HepG2 (cell line): ENCODE data around the gene ETV1. TPM values are rescaled to one million over a fixed set of nuclear protein-coding genes. Genes with fewer than 3 reads are reported as not detected.

ENCODE experiments used
- ATAC-seq: fragments of 200-7000 bp; cut with Tn5 transposase; 3 replicates; pipeline ENCODE4 v1.9.1; 2020; ENCODE audit warnings: mild to moderate bottlenecking, moderate library complexity
- BruUV-seq: library from RNA; stranded (reverse); fragments of 400-500 nt; replicated peaks from 2 replicates; lab custom pipeline; 2021; lab: Mats Ljungman, UMichigan
- CTCF ChIA-PET: fragments of 300-600 bp; formaldehyde crosslinking; extraction: SDS; loops from one replicate; lab custom pipeline; 2021; ENCODE audit warnings: low total read pairs, inconsistent platforms, low intra/inter-chr PET ratio; lab: Yijun Ruan, JAX
- POLR2A ChIA-PET: fragments of 350-600 bp; sonication (Branson Sonifier 250); formaldehyde crosslinking; loops from one replicate; lab custom pipeline; 2020; ENCODE audit warnings: antibody characterized with exemption, inconsistent platforms; lab: Yijun Ruan, JAX
- DNase-seq: peaks from one replicate; pipeline ENCODE4 v3.0.0-alpha.2; 2015; ENCODE audit warnings: low spot score
- FAIRE-seq: peaks from 3 replicates; lab custom pipeline; 2011; peaks lifted over from hg19 to GRCh38; lab: Jason Lieb, UNC
- H2AFZ ChIP-seq: one replicate; pipeline ENCODE4 v1.6.1; 2011; ENCODE audit warnings: low read length, inconsistent platforms
- H3K27ac ChIP-seq: fragments of 300-600 bp; 3 replicates; pipeline ENCODE4 v1.8.0; 2011; ENCODE audit warnings: mixed run types, mild to moderate bottlenecking, mixed read lengths, low read length, inconsistent platforms; ENCODE audit not compliant: insufficient read depth; ENCODE audit errors: extremely low read length
- H3K27me3 ChIP-seq, 2 experiments: fragments of 200-600 bp in 1 of 2; 2 replicates in 1 of 2; 3 replicates in 1 of 2; pipeline versions ENCODE4 v1.6.0 to v1.8.0; 2011; ENCODE audit warnings: low read length in 2 of 2, mild to moderate bottlenecking in 2 of 2, moderate library complexity in 2 of 2, inconsistent platforms in 1 of 2; ENCODE audit not compliant: insufficient read depth in 2 of 2, control insufficient read depth in 1 of 2
- H3K36me3 ChIP-seq, 2 experiments: fragments of 200-600 bp in 1 of 2; replicated peaks in 1 of 2; 2 replicates in 1 of 2; 3 replicates in 1 of 2; pipeline versions ENCODE4 v1.5.1 to v1.8.0; 2011; ENCODE audit warnings: low read length in 2 of 2, inconsistent platforms in 1 of 2; ENCODE audit not compliant: insufficient read depth in 2 of 2, control insufficient read depth in 1 of 2
- H3K4me1 ChIP-seq: 2 replicates; pipeline ENCODE4 v1.5.1; 2012; ENCODE audit warnings: low read length, inconsistent platforms; ENCODE audit not compliant: insufficient read depth
- H3K4me2 ChIP-seq: 2 replicates; pipeline ENCODE4 v1.6.0; 2011; ENCODE audit warnings: low read depth, low read length, inconsistent platforms
- H3K4me3 ChIP-seq, 3 experiments: fragments of 200-600 bp in 1 of 3; sonication (generic), shearing (Covaris generic) in 1 of 3; replicated peaks in 1 of 3; 2 replicates each; pipeline ENCODE4 v1.5.1; 2011 to 2016; ENCODE audit warnings: low read length in 3 of 3, inconsistent platforms in 2 of 3, low read depth in 2 of 3, mild to moderate bottlenecking in 2 of 3, control low read depth in 1 of 3, mixed read lengths in 1 of 3; ENCODE audit not compliant: insufficient read depth in 1 of 3
- H3K79me2 ChIP-seq: one replicate; pipeline ENCODE4 v1.6.1; 2011; ENCODE audit warnings: low read length, inconsistent platforms; ENCODE audit not compliant: insufficient read depth
- H3K9ac ChIP-seq: 2 replicates; pipeline ENCODE4 v1.6.0; 2011; ENCODE audit warnings: mild to moderate bottlenecking, low read depth, low read length, inconsistent platforms; ENCODE audit not compliant: insufficient read depth
- H3K9me3 ChIP-seq: 2 replicates; pipeline ENCODE4 v1.5.1; 2012; ENCODE audit warnings: mild to moderate bottlenecking, low read length
- H4K20me1 ChIP-seq: 2 replicates; pipeline ENCODE4 v1.6.0; 2011; ENCODE audit warnings: inconsistent platforms, mild to moderate bottlenecking, low read length, moderate library complexity; ENCODE audit not compliant: insufficient read depth
- CEBPB ChIP-seq: IDR thresholded peaks from 2 replicates; pipeline ENCODE4 v1.6.1; 2011; ENCODE audit warnings: low read depth, low read length, improper control_type of control experiment, borderline replicate concordance
- EZH2 ChIP-seq: conservative IDR thresholded peaks from 2 replicates; pipeline ENCODE4 v1.6.1; 2012; ENCODE audit warnings: mild to moderate bottlenecking, low read depth, low read length, moderate library complexity
- HINFP ChIP-seq: sonication (generic); formaldehyde crosslinking; IDR thresholded peaks from 2 replicates; pipeline ENCODE4 v1.4.0; 2020; ENCODE audit warnings: low read depth, mild to moderate bottlenecking, missing genetic modification reagents
- MAFF ChIP-seq: IDR thresholded peaks from 2 replicates; pipeline ENCODE4 v1.6.1; 2011; ENCODE audit warnings: low read depth, low read length, improper control_type of control experiment
- MAFK ChIP-seq, 2 experiments: IDR thresholded peaks in 1 of 2; conservative IDR thresholded peaks in 1 of 2; 2 replicates each; pipeline ENCODE4 v1.6.1; 2011; ENCODE audit warnings: improper control_type of control experiment in 2 of 2, low read length in 2 of 2
- MAX ChIP-seq: IDR thresholded peaks from 2 replicates; pipeline ENCODE4 v1.6.1; 2012; ENCODE audit warnings: inconsistent platforms
- MIER2 ChIP-seq: IDR thresholded peaks from 2 replicates; pipeline ENCODE4 v1.6.1; 2016; ENCODE audit warnings: missing biosample characterization, missing genetic modification reagents
- MXD1 ChIP-seq: sonication (generic); formaldehyde crosslinking; IDR thresholded peaks from 2 replicates; pipeline ENCODE4 v1.4.0; 2020; ENCODE audit warnings: mild to moderate bottlenecking, missing genetic modification reagents
- NFE2L2 ChIP-seq: fragments of 150-350 bp; IDR thresholded peaks from 2 replicates; pipeline ENCODE4 v1.6.1; 2014; ENCODE audit warnings: low read length
- POLR2G ChIP-seq: fragments of 200-400 bp; formaldehyde crosslinking; IDR thresholded peaks from 2 replicates; pipeline ENCODE4 v1.6.1; 2018; ENCODE audit warnings: mild to moderate bottlenecking, low read depth, low read length, moderate library complexity
- PRPF4 ChIP-seq: fragments of 200-400 bp; formaldehyde crosslinking; IDR thresholded peaks from 2 replicates; pipeline ENCODE4 v1.6.1; 2016; ENCODE audit warnings: low read length, low read depth; ENCODE audit not compliant: poor library complexity, severe bottlenecking
- RARA ChIP-seq: IDR thresholded peaks from 2 replicates; pipeline ENCODE4 v1.6.1; 2016; ENCODE audit warnings: missing genetic modification reagents, missing compliant biosample characterization
- RFX5 ChIP-seq: IDR thresholded peaks from 2 replicates; pipeline ENCODE4 v1.6.1; 2011; ENCODE audit warnings: low read depth, low read length, improper control_type of control experiment
- SIN3A ChIP-seq: IDR thresholded peaks from 2 replicates; pipeline ENCODE4 v1.6.1; 2011; ENCODE audit warnings: low read depth, mild to moderate bottlenecking, control low read depth, low read length, borderline replicate concordance
- SRSF1 ChIP-seq: fragments of 200-400 bp; formaldehyde crosslinking; optimal IDR thresholded peaks from 2 replicates; pipeline ENCODE3; 2017; ENCODE audit warnings: mild to moderate bottlenecking, low read depth, low read length, moderate library complexity
- TBL1XR1 ChIP-seq: fragments of 150-350 bp; IDR thresholded peaks from 2 replicates; pipeline ENCODE4 v1.6.1; 2014; ENCODE audit warnings: borderline replicate concordance, low read length; ENCODE audit not compliant: partially characterized antibody
- TFDP1 ChIP-seq: IDR thresholded peaks from 2 replicates; pipeline ENCODE4 v1.6.1; 2016; ENCODE audit warnings: missing compliant biosample characterization, missing genetic modification reagents, borderline replicate concordance
- THAP8 ChIP-seq: sonication (generic); formaldehyde crosslinking; IDR thresholded peaks from 2 replicates; pipeline ENCODE4 v1.5.1; 2020; ENCODE audit warnings: missing genetic modification reagents, mild to moderate bottlenecking, borderline replicate concordance
- ZBTB43 ChIP-seq: sonication (generic); formaldehyde crosslinking; conservative IDR thresholded peaks from 2 replicates; pipeline ENCODE4 v1.4.0; 2020; ENCODE audit warnings: missing genetic modification reagents
- ZFY ChIP-seq: sonication (generic); formaldehyde crosslinking; IDR thresholded peaks from 2 replicates; pipeline ENCODE4 v1.4.0; 2020; ENCODE audit warnings: missing genetic modification reagents
- ZKSCAN8 ChIP-seq: IDR thresholded peaks from 2 replicates; pipeline ENCODE4 v1.6.1; 2016; ENCODE audit warnings: borderline replicate concordance, missing genetic modification reagents, missing compliant biosample characterization
- WGBS: methylation state at CpG from one replicate; pipeline ENCODE4 v1.1.6; 2017; ENCODE audit warnings: low lambda C conversion rate; 5-methylcytosine and 5-hydroxymethylcytosine counted together
- in situ Hi-C: cut with HindIII; loops from 2 replicates; pipeline ENCODE4 v1.10.0; 2017; ENCODE audit warnings: low pct_unique_long_range_greater_than_20kb; ENCODE audit not compliant: extremely low pct_ligation_motif_present
- intact Hi-C: fragments of 100-400 bp; cut with micrococcal nuclease; formaldehyde crosslinking; loops from one replicate; pipeline ENCODE4 v1.10.0; 2022; ENCODE audit not compliant: unreplicated experiment
- polyA plus RNA-seq, 8 experiments: library from polyadenylated mRNA; depleted of rRNA in 3 of 8; stranded (reverse) in 7 of 8; unstranded in 1 of 8; fragments of >200 nt; fragmentation: Illumina TruSeq in 4 of 8; extraction: Trizol in 4 of 8; gene quantifications; 2 replicates each; pipeline versions ENCODE4 v1.2.1 to v1.2.3, GENCODE V29; 2011 to 2016; ENCODE audit warnings: low read depth in 4 of 8, missing spikeins in 1 of 8, mixed read lengths in 1 of 8; ENCODE audit not compliant: insufficient read depth in 1 of 8
- total RNA-seq, 5 experiments: library from RNA; depleted of rRNA; stranded (reverse); fragments of >200 nt; fragmentation: Illumina TruSeq; extraction: Trizol; gene quantifications; 2 replicates each; pipeline ENCODE4 v1.2.3, GENCODE V29; 2016; ENCODE audit warnings: low read depth in 1 of 5

ETV1 gene
- total and polyA plus RNA-seq, 2 of the 13 experiments (the other 11 are each of a cell fraction or from before 2014, with no cell fraction given): 0.04 to 0.24 TPM

- H2AFZ ChIP-seq: no peak overlapping the region
- in situ Hi-C loops: no loop called here
- H3K9ac ChIP-seq: no peak overlapping the region
- no peak for TF ChIP-seq POLR2G
- no peak for TF ChIP-seq SRSF1
- TF ChIP-seq ZKSCAN8 (CRISPR knock-in tag): no peak
- no peak for TF ChIP-seq TBL1XR1
- no peak for TF ChIP-seq PRPF4
- no peak for TF ChIP-seq CEBPB
- no peak for TF ChIP-seq ZFY (CRISPR knock-in tag)
- TF ChIP-seq MAFF: peak; percentile 46
- TF ChIP-seq SIN3A: no peak
- TF ChIP-seq MAX: no peak
- TF ChIP-seq EZH2: no peak
- no peak for TF ChIP-seq TFDP1 (CRISPR knock-in tag)
- TF ChIP-seq RFX5: no peak
- TF ChIP-seq NFE2L2: peak; percentile 29; the same call in 1 of the 2 replicates
- TF ChIP-seq MIER2 (CRISPR knock-in tag): no peak
- no peak for TF ChIP-seq RARA (CRISPR knock-in tag)
- peak; percentile 35 to 47; a peak in 3 of 4 replicates for TF ChIP-seq MAFK (conservative IDR thresholded peaks at IDR 0.05 in 1 of 2, IDR thresholded peaks at IDR 0.05 in 1 of 2; ENCODE audit: low read length in 2 of 2)
- TF ChIP-seq HINFP: no peak
- no peak for TF ChIP-seq MXD1 (CRISPR knock-in tag)
- no peak for TF ChIP-seq ZBTB43 (CRISPR knock-in tag)
- TF ChIP-seq THAP8 (CRISPR knock-in tag): no peak
Observed at GRCh38 chr7:14020339-14020900, 31.0 kb upstream of the ETV1 start.

More at GRCh38 chr7:14020339-14020900, 31.0 kb upstream of the ETV1 start:
- CTCF ChIA-PET: no interaction called here
- DNase-seq (no peak), ATAC-seq (no peak), FAIRE-seq (no peak)
- WGBS: 0% methylated on average over 2 of the region's 2 CpGs
- intact Hi-C loops: no loop called here
- Histone ChIP-seq H3K36me3 (no peaks in the 10 kb centered on the region), H3K27me3 (no peaks in the 10 kb centered on the region), H3K9me3 (peaks cover 71% of the 10 kb centered on the region), H3K79me2 (no peaks in the 10 kb centered on the region), H3K27ac (no peak overlapping the region), H3K4me2 (no peak overlapping the region), H4K20me1 (no peaks in the 10 kb centered on the region), H3K4me1 (no peaks in the 10 kb centered on the region), H3K4me3 (no peak overlapping the region)
- POLR2A ChIA-PET: no interaction called here
- no TSS peak for BruUV-seq
